ENCODE data around the gene DAZAP1.

The DAZAP1 gene

GRCh38 chr19:1466461-1467214, 59.3 kb downstream of the DAZAP1 start:
- no peak for ATAC-seq
- TF ChIP-seq CREB5 (CRISPR knock-in tag; IDR thresholded peaks at IDR 0.05; ENCODE audit: low read depth) = no peak
- TF ChIP-seq SNAI2 (CRISPR knock-in tag; IDR thresholded peaks at IDR 0.05) = no peak
- no peak for TF ChIP-seq TSHZ2 (CRISPR knock-in tag; IDR thresholded peaks at IDR 0.05)
- TF ChIP-seq ZNF565 (CRISPR knock-in tag; conservative IDR thresholded peaks at IDR 0.05; ENCODE audit: low read depth) = no peak
- TF ChIP-seq ZFP30 (CRISPR knock-in tag; IDR thresholded peaks at IDR 0.05) = no peak
- TF ChIP-seq ISL1 (CRISPR knock-in tag; IDR thresholded peaks at IDR 0.05) = no peak
- no peak for TF ChIP-seq PPARA (CRISPR knock-in tag; IDR thresholded peaks at IDR 0.05; ENCODE audit: borderline replicate concordance)
- TF ChIP-seq OSR1 (CRISPR knock-in tag; IDR thresholded peaks at IDR 0.05) = no peak
- no peak for TF ChIP-seq POU6F1 (CRISPR knock-in tag; IDR thresholded peaks at IDR 0.05; ENCODE audit: borderline replicate concordance, low read depth)
- no peak for TF ChIP-seq TOX (CRISPR knock-in tag; IDR thresholded peaks at IDR 0.05; ENCODE audit: borderline replicate concordance)
- no peak for TF ChIP-seq ZFP3 (CRISPR knock-in tag; IDR thresholded peaks at IDR 0.05)
- TF ChIP-seq RARB (CRISPR knock-in tag; IDR thresholded peaks at IDR 0.05) = no peak
- TF ChIP-seq ESRRG (CRISPR knock-in tag; IDR thresholded peaks at IDR 0.05) = no peak

GRCh38 chr19:1467215-1467489, 59.8 kb downstream of the DAZAP1 start:
- no peak for ATAC-seq
- TF ChIP-seq ZFP30 (CRISPR knock-in tag; IDR thresholded peaks at IDR 0.05) = no peak
- no peak for TF ChIP-seq TSHZ2 (CRISPR knock-in tag; IDR thresholded peaks at IDR 0.05)
- TF ChIP-seq ZNF565 (CRISPR knock-in tag; conservative IDR thresholded peaks at IDR 0.05; ENCODE audit: low read depth) = no peak
- TF ChIP-seq ZNF70 (CRISPR knock-in tag; IDR thresholded peaks at IDR 0.05) = no peak
- TF ChIP-seq TOX (CRISPR knock-in tag; IDR thresholded peaks at IDR 0.05; ENCODE audit: borderline replicate concordance) = no peak
- TF ChIP-seq ARNTL (CRISPR knock-in tag; IDR thresholded peaks at IDR 0.05; ENCODE audit: borderline replicate concordance, low read depth) = no peak
- no peak for TF ChIP-seq ZNF8 (CRISPR knock-in tag; IDR thresholded peaks at IDR 0.05)
- TF ChIP-seq BACH2 (CRISPR knock-in tag; IDR thresholded peaks at IDR 0.05; ENCODE audit: borderline replicate concordance) = no peak

- no peak for ATAC-seq
- no peak for TF ChIP-seq GLIS3 (CRISPR knock-in tag; IDR thresholded peaks at IDR 0.05)
- TF ChIP-seq OSR1 (CRISPR knock-in tag; IDR thresholded peaks at IDR 0.05) = no peak
- no peak for TF ChIP-seq ZFP3 (CRISPR knock-in tag; IDR thresholded peaks at IDR 0.05)
- TF ChIP-seq ISL1 (CRISPR knock-in tag; IDR thresholded peaks at IDR 0.05) = no peak
- no peak for TF ChIP-seq CSDC2 (CRISPR knock-in tag; IDR thresholded peaks at IDR 0.05)
- TF ChIP-seq ZNF565 (CRISPR knock-in tag; conservative IDR thresholded peaks at IDR 0.05; ENCODE audit: low read depth) = no peak
- TF ChIP-seq TSHZ2 (CRISPR knock-in tag; IDR thresholded peaks at IDR 0.05) = no peak
- TF ChIP-seq PPARA (CRISPR knock-in tag; IDR thresholded peaks at IDR 0.05; ENCODE audit: borderline replicate concordance) = no peak
- TF ChIP-seq POU6F1 (CRISPR knock-in tag; IDR thresholded peaks at IDR 0.05; ENCODE audit: borderline replicate concordance, low read depth) = no peak
- no peak for TF ChIP-seq ZC3H10 (CRISPR knock-in tag; IDR thresholded peaks at IDR 0.05)
- TF ChIP-seq ZFP30 (CRISPR knock-in tag; IDR thresholded peaks at IDR 0.05) = no peak
- no peak for TF ChIP-seq SNAI2 (CRISPR knock-in tag; IDR thresholded peaks at IDR 0.05)
- TF ChIP-seq ESRRG (CRISPR knock-in tag; IDR thresholded peaks at IDR 0.05) = no peak
- no peak for TF ChIP-seq ZNF70 (CRISPR knock-in tag; IDR thresholded peaks at IDR 0.05)
- TF ChIP-seq ARNTL (CRISPR knock-in tag; IDR thresholded peaks at IDR 0.05; ENCODE audit: borderline replicate concordance, low read depth) = no peak
Measured at GRCh38 chr19:1467490-1468273, 60.3 kb downstream of the DAZAP1 start.
